ENCODE data around the gene CST5.

GRCh38 chr20:23907579-23907978 is 28.0 kb upstream of the CST5 start:
- no peak for TF ChIP-seq RFX5 (IDR thresholded peaks at IDR 0.05; ENCODE audit: low read depth, low read length)
- TF ChIP-seq CTCF (IDR thresholded peaks at IDR 0.05 in 2 of 3, conservative IDR thresholded peaks at IDR 0.05 in 1 of 3; ENCODE audit: control insufficient read depth in 2 of 3, extremely low read depth in 1 of 3, insufficient read depth in 1 of 3, low read depth in 3 of 3, low read length in 3 of 3): no peak
- no peak for TF ChIP-seq PKNOX1 (IDR thresholded peaks at IDR 0.05)
- no peak for TF ChIP-seq ZBTB4 (CRISPR knock-in tag; IDR thresholded peaks at IDR 0.05)
- TF ChIP-seq RAD21 (IDR thresholded peaks at IDR 0.05; ENCODE audit: insufficient read depth, low read depth, low read length): no peak
- no peak for TF ChIP-seq BRCA1 (IDR thresholded peaks at IDR 0.05; ENCODE audit: low read depth, low read length)
- no peak for TF ChIP-seq FOXM1 (IDR thresholded peaks at IDR 0.05; ENCODE audit: low read depth, low read length)
- no peak for TF ChIP-seq ZBTB40 (IDR thresholded peaks at IDR 0.05; ENCODE audit: borderline replicate concordance)
- no peak for TF ChIP-seq PML (IDR thresholded peaks at IDR 0.05; ENCODE audit: low read length)
- no peak for TF ChIP-seq EGR1 (IDR thresholded peaks at IDR 0.05; ENCODE audit: borderline replicate concordance in 1 of 2, low read depth in 2 of 2, low read length in 2 of 2)
- no peak for TF ChIP-seq CBX3 (IDR thresholded peaks at IDR 0.05; ENCODE audit: borderline replicate concordance, low read depth)
- TF ChIP-seq CEBPB (IDR thresholded peaks at IDR 0.05; ENCODE audit: borderline replicate concordance in 1 of 2, low read depth in 2 of 2, low read length in 2 of 2): no peak
